ENCODE results near the gene VGF. TPM values are rescaled to one million over a fixed set of nuclear protein-coding genes. Genes with fewer than 3 reads are reported as not detected.

VGF gene
- total and polyA plus RNA-seq, 2 experiments from 2014 or later, result 3.0 to 4.4 TPM

DNA sequence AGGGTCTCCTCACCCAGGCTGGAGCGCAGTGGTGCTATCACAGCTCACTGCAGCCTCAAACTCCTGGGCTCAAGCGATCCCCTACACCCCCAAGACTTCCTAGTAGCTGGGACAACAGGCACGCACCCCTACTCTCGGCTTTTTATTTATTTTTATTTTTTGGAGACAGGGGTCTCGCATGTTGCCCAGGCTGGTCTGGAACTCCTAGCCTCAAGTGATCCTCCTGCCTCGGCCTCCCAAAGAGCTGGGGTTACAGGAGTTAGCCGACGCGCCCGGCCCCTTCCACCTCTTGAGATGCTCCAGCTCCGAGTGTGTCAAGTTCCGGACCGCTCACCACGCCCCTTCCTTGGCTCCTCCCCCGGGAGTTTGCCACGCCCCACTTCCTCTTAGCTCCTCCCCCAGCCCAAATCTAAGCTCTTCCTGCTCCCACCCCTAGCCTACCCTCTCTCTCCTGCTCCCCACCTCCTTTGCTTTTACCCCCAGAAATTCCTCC lies 8.4 kb upstream of the VGF start:
- H3K36me3 ChIP-seq (ENCODE audit: insufficient read depth), result no peaks in the 10 kb centered on the region; the same call in 1 of the 2 replicates
- H2AFZ ChIP-seq, result peak overlapping the region; percentile 81; the same call in 1 of the 2 replicates
- Mint-ChIP-seq H3K36me3 (ENCODE audit: low read depth) (no peaks in the 10 kb centered on the region; the same call in 2 of the 3 replicates), H3K27ac (no peak overlapping the region), H3K9me3 (peaks cover 4% of the 10 kb centered on the region; the same call in 2 of the 3 replicates), H3K4me1 (peaks cover 42% of the 10 kb centered on the region), H3K4me3 (peak overlapping the region; percentile 74), H3K27me3 (ENCODE audit: insufficient read depth, low read depth, poor library complexity) (peaks cover 98% of the 10 kb centered on the region)
- H3K4me1 ChIP-seq (ENCODE audit: insufficient read depth), result peaks cover 41% of the 10 kb centered on the region
- H3F3A ChIP-seq (replicated peaks; ENCODE audit: low read depth), result peaks cover 17% of the 10 kb centered on the region
- TF ChIP-seq POLR2AphosphoS5 (IDR thresholded peaks at IDR 0.05; ENCODE audit: low read depth) (no peak), NANOG (IDR thresholded peaks at IDR 0.05; ENCODE audit: borderline replicate concordance) (no peak), EZH2 (IDR thresholded peaks at IDR 0.05; ENCODE audit: low read depth, unreplicated experiment) (peak; percentile 28), EZH2phosphoT487 (IDR thresholded peaks at IDR 0.05; ENCODE audit: unreplicated experiment) (no peak), STAT1 (IDR thresholded peaks at IDR 0.05; ENCODE audit: unreplicated experiment) (no peak)
- TF ChIP-seq, protein P1, sequence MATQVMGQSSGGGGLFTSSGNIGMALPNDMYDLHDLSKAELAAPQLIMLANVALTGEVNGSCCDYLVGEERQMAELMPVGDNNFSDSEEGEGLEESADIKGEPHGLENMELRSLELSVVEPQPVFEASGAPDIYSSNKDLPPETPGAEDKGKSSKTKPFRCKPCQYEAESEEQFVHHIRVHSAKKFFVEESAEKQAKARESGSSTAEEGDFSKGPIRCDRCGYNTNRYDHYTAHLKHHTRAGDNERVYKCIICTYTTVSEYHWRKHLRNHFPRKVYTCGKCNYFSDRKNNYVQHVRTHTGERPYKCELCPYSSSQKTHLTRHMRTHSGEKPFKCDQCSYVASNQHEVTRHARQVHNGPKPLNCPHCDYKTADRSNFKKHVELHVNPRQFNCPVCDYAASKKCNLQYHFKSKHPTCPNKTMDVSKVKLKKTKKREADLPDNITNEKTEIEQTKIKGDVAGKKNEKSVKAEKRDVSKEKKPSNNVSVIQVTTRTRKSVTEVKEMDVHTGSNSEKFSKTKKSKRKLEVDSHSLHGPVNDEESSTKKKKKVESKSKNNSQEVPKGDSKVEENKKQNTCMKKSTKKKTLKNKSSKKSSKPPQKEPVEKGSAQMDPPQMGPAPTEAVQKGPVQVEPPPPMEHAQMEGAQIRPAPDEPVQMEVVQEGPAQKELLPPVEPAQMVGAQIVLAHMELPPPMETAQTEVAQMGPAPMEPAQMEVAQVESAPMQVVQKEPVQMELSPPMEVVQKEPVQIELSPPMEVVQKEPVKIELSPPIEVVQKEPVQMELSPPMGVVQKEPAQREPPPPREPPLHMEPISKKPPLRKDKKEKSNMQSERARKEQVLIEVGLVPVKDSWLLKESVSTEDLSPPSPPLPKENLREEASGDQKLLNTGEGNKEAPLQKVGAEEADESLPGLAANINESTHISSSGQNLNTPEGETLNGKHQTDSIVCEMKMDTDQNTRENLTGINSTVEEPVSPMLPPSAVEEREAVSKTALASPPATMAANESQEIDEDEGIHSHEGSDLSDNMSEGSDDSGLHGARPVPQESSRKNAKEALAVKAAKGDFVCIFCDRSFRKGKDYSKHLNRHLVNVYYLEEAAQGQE (IDR thresholded peaks at IDR 0.05; ENCODE audit: unreplicated experiment), result no peak
- H3K27ac ChIP-seq (ENCODE audit: low read depth), result no peak overlapping the region
- H3K4me2 ChIP-seq, result peak overlapping the region; percentile 98
- H3K4me3 ChIP-seq, result peak overlapping the region; percentile 64
- DNase-seq (ENCODE audit: low spot score), result peak; percentile 91
- no peaks in the 10 kb centered on the region for H3K9me2 ChIP-seq (ENCODE audit: insufficient read depth)
- peaks cover 100% of the 10 kb centered on the region for H3K27me3 ChIP-seq (ENCODE audit: insufficient read depth)
- no peaks in the 10 kb centered on the region for H3K79me2 ChIP-seq (replicated peaks; ENCODE audit: insufficient read depth)
- ATAC-seq, result peak; percentile 58
- peaks cover 3% of the 10 kb centered on the region; the same call in 1 of the 2 replicates for H4K20me1 ChIP-seq (replicated peaks; ENCODE audit: insufficient read depth)

DNA sequence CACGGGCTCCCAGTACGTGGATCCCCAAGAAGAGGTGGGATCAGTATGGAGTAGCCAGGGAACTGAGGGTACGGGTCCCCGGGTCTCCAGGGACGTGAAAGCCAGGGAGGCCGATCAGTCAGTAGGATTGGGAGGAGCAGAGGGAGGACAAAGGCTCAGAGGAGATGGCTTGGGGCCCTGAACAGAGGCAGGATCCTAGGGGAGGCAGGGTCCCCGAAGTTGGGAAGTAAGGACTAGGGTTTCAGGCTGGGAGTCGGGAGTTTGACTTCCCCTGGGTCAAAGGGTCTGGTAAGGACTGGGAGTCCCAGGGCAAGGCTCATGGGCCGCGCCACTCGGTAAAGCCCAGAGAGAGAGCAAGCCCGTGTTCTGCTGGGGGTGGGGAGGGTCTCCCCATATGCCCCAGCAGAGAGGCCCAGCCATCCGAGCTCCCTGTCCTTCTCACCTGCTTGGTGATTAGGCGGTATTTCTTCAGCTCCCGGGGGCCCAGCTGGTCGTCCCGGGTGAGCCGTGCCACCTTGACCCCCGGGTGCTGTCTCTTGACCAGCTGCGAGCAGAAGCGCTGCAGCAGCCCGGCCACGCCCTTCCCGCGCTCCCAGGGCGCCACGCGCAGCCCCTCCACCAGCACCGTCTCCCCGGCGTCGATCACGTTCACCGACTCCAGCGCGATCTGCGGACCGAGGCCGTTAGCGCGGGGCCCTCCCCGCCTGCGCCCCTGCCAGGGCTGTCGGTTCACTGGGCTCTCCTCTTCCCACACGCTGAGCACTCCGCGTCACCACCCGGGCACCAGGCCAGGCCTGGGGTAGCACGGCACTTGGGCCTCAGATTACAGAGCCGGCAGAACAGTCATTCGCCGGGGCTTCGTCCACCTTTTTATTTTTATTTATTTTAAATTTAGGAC lies 7.7 kb upstream of the VGF start:
- Mint-ChIP-seq H3K4me1 (peaks cover 48% of the 10 kb centered on the region), H3K36me3 (ENCODE audit: low read depth) (no peaks in the 10 kb centered on the region; the same call in 2 of the 3 replicates), H3K4me3 (peak overlapping the region; percentile 74), H3K27ac (no peak overlapping the region), H3K9me3 (peaks cover 4% of the 10 kb centered on the region; the same call in 2 of the 3 replicates), H3K27me3 (ENCODE audit: insufficient read depth, low read depth, poor library complexity) (peaks cover 98% of the 10 kb centered on the region)
- H3K36me3 ChIP-seq (ENCODE audit: insufficient read depth), result no peaks in the 10 kb centered on the region; the same call in 1 of the 2 replicates
- ATAC-seq, result peak; percentile 6
- H3K4me1 ChIP-seq (ENCODE audit: insufficient read depth), result peaks cover 44% of the 10 kb centered on the region
- peak overlapping the region; percentile 98 for H3K4me2 ChIP-seq
- TF ChIP-seq ZNF331 (CRISPR knock-in tag; IDR thresholded peaks at IDR 0.05; ENCODE audit: low read depth), result no peak
- TF ChIP-seq ZNF114 (CRISPR knock-in tag; IDR thresholded peaks at IDR 0.05), result no peak
- peak; percentile 59 for TF ChIP-seq EZH2 (IDR thresholded peaks at IDR 0.05; ENCODE audit: low read depth, unreplicated experiment)
- H3K27ac ChIP-seq (ENCODE audit: low read depth), result no peak overlapping the region
- H3F3A ChIP-seq (replicated peaks; ENCODE audit: low read depth), result peaks cover 17% of the 10 kb centered on the region
- peaks cover 100% of the 10 kb centered on the region for H3K27me3 ChIP-seq (ENCODE audit: insufficient read depth)
- H2AFZ ChIP-seq, result 0 out of 2 replicates have a peak overlapping the region, but pooled peaks have one; percentile 32
- peak overlapping the region; percentile 64 for H3K4me3 ChIP-seq
- H3K79me2 ChIP-seq (replicated peaks; ENCODE audit: insufficient read depth), result no peaks in the 10 kb centered on the region
- H4K20me1 ChIP-seq (replicated peaks; ENCODE audit: insufficient read depth), result peaks cover 3% of the 10 kb centered on the region; the same call in 1 of the 2 replicates
- H3K9me2 ChIP-seq (ENCODE audit: insufficient read depth), result no peaks in the 10 kb centered on the region
- peak; percentile 51 for DNase-seq (ENCODE audit: low spot score)
